Heart right ventricle (tissue), 16 donors: Measurements from ENCODE around the gene KIF22. TPM values are rescaled to one million over a fixed set of nuclear protein-coding genes. Genes with fewer than 3 reads are reported as not detected.
"Not testable (repeated sequence)": the region's sequence is repeated elsewhere in the genome, so short reads cannot be mapped to it uniquely, and the experiment has no call there.

ENCODE experiments used
- ATAC-seq, 8 donors: fragments of 200-7000 bp; cut with Tn5 transposase; one replicate each; pipeline ENCODE4 v1.9.1; 2020; ENCODE audit warnings: mild to moderate bottlenecking in 8 of 8, moderate library complexity in 8 of 8, moderate number of reproducible peaks in 1 of 8
- DNase-seq, 2 donors: peaks; one replicate each; pipeline ENCODE4 v3.0.0-alpha.2; 2020
- H3K27ac ChIP-seq, 10 donors: fragments of 200-600 bp; sonication (generic) in 2 of 10; one replicate each; pipeline versions ENCODE4 v1.5.0 to v1.8.0; 2020 to 2022; ENCODE audit warnings: mild to moderate bottlenecking in 3 of 10
- H3K27me3 ChIP-seq, 7 donors: fragments of 200-600 bp; one replicate each; pipeline ENCODE4 v1.8.0; 2021 to 2022; ENCODE audit warnings: mild to moderate bottlenecking in 2 of 7
- H3K36me3 ChIP-seq, 9 donors: fragments of 200-600 bp; sonication (generic) in 1 of 9; one replicate each; pipeline versions ENCODE4 v1.5.0 to v1.8.0; 2020 to 2022; ENCODE audit warnings: mild to moderate bottlenecking in 2 of 9
- H3K4me1 ChIP-seq, 9 donors: fragments of 200-600 bp; sonication (generic) in 1 of 9; one replicate each; pipeline versions ENCODE4 v1.5.0 to v1.8.0; 2020 to 2022; ENCODE audit warnings: mild to moderate bottlenecking in 4 of 9
- H3K4me3 ChIP-seq, 10 donors: fragments of 200-600 bp; sonication (generic) in 2 of 10; one replicate each; pipeline versions ENCODE4 v1.5.0 to v1.8.0; 2020 to 2022; ENCODE audit warnings: mild to moderate bottlenecking in 7 of 10, moderate library complexity in 2 of 10
- H3K9me3 ChIP-seq, 11 donors: fragments of 200-600 bp in 10 of 11; sonication (generic) in 2 of 11; one replicate each; pipeline versions ENCODE4 v1.5.0 to v1.8.0; 2013 to 2022; ENCODE audit warnings: mild to moderate bottlenecking in 2 of 11, control low read depth in 1 of 11, moderate library complexity in 1 of 11
- CTCF ChIP-seq, 9 donors: fragments of 200-600 bp; sonication (generic) in 2 of 9; IDR thresholded peaks; one replicate each; pipeline versions ENCODE4 v1.5.0 to v1.8.0; 2021 to 2022; ENCODE audit warnings: antibody characterized with exemption in 9 of 9, mild to moderate bottlenecking in 5 of 9, moderate library complexity in 1 of 9
- WGBS, 2 donors: extraction: QIAGEN DNeasy Blood & Tissue Kit; methylation state at CpG; one replicate each; pipeline ENCODE4 v1.1.7; 2013; ENCODE audit warnings: inconsistent platforms in 1 of 2; 5-methylcytosine and 5-hydroxymethylcytosine counted together
- intact Hi-C, 10 donors: fragments of 100-400 bp; cut with DNase I; formaldehyde crosslinking; loops; one replicate each; pipeline versions ENCODE4 v1.11.1 to v1.14.2; 2022
- polyA plus RNA-seq, 2 donors: library from polyadenylated mRNA; stranded (reverse); fragments of 200-250 nt; gene quantifications; one replicate each; pipeline ENCODE4 v1.2.3, GENCODE V29; 2013
- total RNA-seq, 10 donors: library from RNA; stranded (reverse); fragmentation: NEBNext Ultra II Directional in 3 of 10; extraction: Animal tissue kit (Norgen Biotek cat#: 25700) in 3 of 10; gene quantifications; one replicate each; pipeline versions ENCODE4 v1.2.1 to v1.2.4, GENCODE V29; 2021 to 2023
- donor health status: Arrhythmogenic right ventricular cardiomyopathy.
- donor health status: ischemic (EF 13 %, LVEDD 7.1; RV severe dilation, severe dysfunction).
- donor health status: healthy with polysubstance abuse.
- donor health status: DM: no; HTN: yes; CAD: no.
- donor health status: DM: no; HTN: no; CAD: no.
- donor health status: ischemic (EF 25% LVEDD 6.9; RV normal size, moderate dysfunction).
- donor health status: ischemic (EF 25% LVEDD 5.7; RV mildly dilated, moderate dysfunction).
- donor health status: healthy.
- donor health status: DM: yes; HTN: yes; CAD: no.
- donor health status: Ischemic cardiomyopathy.
- donor health status: ischemic (EF 35%, LVEDD 5.7; RV mildly dilated, moderate dysfunction).
- donor health status: nonischemic (EF 11% LVEDD 7.7; RV severe dilation, severe dysfunction).
- donor health status: DM: yes; HTN: yes; CAD: no.
- donor health status: PGD.
- donor health status: ischemic (EF 29% LVEDD 5.4; RV normal size, mild dysfunction).
- donor health status: nonischemic (EF 23%, LVEDD 6.1; RV moderate dilation, normal function).

Gene KIF22
- total and polyA plus RNA-seq, 12 donors: 16.3 to 136 (median 38.6) TPM

- Histone ChIP-seq H3K9me3 (no peaks in the 10 kb centered on the region), H3K36me3 (no peaks in the 10 kb centered on the region), H3K27ac (no peak overlapping the region), H3K27me3 (peaks cover 0 to 3% (median 0%) of the 10 kb centered on the region in 7 donors), H3K4me1 (no peaks in the 10 kb centered on the region), H3K4me3 (no peak overlapping the region)
- intact Hi-C loops: no loop called here
- DNase-seq: no peak
- 67 to 74% methylated on average over 6 of the region's 6 CpGs for WGBS, 2 donors
- TF ChIP-seq CTCF (IDR thresholded peaks at IDR 0.05): no peak
- peak in 3 of 8 donors; percentile 17 to 75 (median 72) for ATAC-seq
Observed at GRCh38 chr16:29757950-29758466, 32.5 kb upstream of the KIF22 start.

GRCh38 chr16:29760567-29761279, 29.8 kb upstream of the KIF22 start:
- TF ChIP-seq CTCF (IDR thresholded peaks at IDR 0.05): no peak
- no peaks in the 10 kb centered on the region for H3K9me3 ChIP-seq
- DNase-seq (no peak), ATAC-seq (no peak)
- peaks cover 0 to 11% (median 0%) of the 10 kb centered on the region in 7 donors for H3K27me3 ChIP-seq
- H3K4me3 ChIP-seq: no peak overlapping the region
- no peaks in the 10 kb centered on the region for H3K36me3 ChIP-seq
- no peak overlapping the region for H3K27ac ChIP-seq
- intact Hi-C loops: no loop called here
- WGBS, 2 donors: 76 to 77% methylated on average over 9 of the region's 9 CpGs
- no peaks in the 10 kb centered on the region for H3K4me1 ChIP-seq

- ATAC-seq, H3K4me3 ChIP-seq, H3K36me3 ChIP-seq, intact Hi-C loops, H3K9me3 ChIP-seq, H3K4me1 ChIP-seq, H3K27ac ChIP-seq, DNase-seq: not testable (repeated sequence)
- WGBS, 2 donors: 80 to 81% methylated on average over 6 to 8 of the region's 8 CpGs
- peaks cover 0 to 11% (median 0%) of the 10 kb centered on the region in 7 donors for H3K27me3 ChIP-seq
Observed at GRCh38 chr16:29761280-29761651, 29.3 kb upstream of the KIF22 start.

GRCh38 chr16:29761882-29762281, 28.7 kb upstream of the KIF22 start:
- Histone ChIP-seq H3K27me3 (peaks cover 0 to 11% (median 0%) of the 10 kb centered on the region in 7 donors), H3K27ac (no peak overlapping the region), H3K9me3 (no peaks in the 10 kb centered on the region), H3K4me3 (no peak overlapping the region), H3K4me1 (no peaks in the 10 kb centered on the region), H3K36me3 (no peaks in the 10 kb centered on the region)
- WGBS, 2 donors: 70 to 81% methylated on average over 6 of the region's 6 CpGs
- intact Hi-C loops: no loop called here
- no peak for TF ChIP-seq CTCF (IDR thresholded peaks at IDR 0.05)
- no peak for ATAC-seq
- DNase-seq: no peak

GRCh38 chr16:29763326-29763725, 27.2 kb upstream of the KIF22 start:
- ATAC-seq (no peak), DNase-seq (no peak)
- intact Hi-C loops: no loop called here
- 64 to 68% methylated on average over 6 of the region's 6 CpGs for WGBS, 2 donors
- H3K4me3 ChIP-seq: no peak overlapping the region
- no peaks in the 10 kb centered on the region for H3K9me3 ChIP-seq
- no peaks in the 10 kb centered on the region for H3K4me1 ChIP-seq
- no peaks in the 10 kb centered on the region for H3K36me3 ChIP-seq
- TF ChIP-seq CTCF (IDR thresholded peaks at IDR 0.05): no peak
- no peak overlapping the region for H3K27ac ChIP-seq
- H3K27me3 ChIP-seq: peaks cover 0 to 11% (median 0%) of the 10 kb centered on the region in 7 donors
